GM21529 (cell line): ENCODE data around the gene CD180.
"Not testable (repeated sequence)": the region's sequence is repeated elsewhere in the genome, so short reads cannot be mapped to it uniquely, and the experiment has no call there.

Experiments
- ATAC-seq: cut with Tn5 transposase; IDR thresholded peaks from one replicate; pipeline ENCODE4 v1.9.1; 2021; ENCODE audit not compliant: unreplicated experiment

Gene CD180

GRCh38 chr5:67189931-67190330 lies 6.7 kb downstream of the CD180 start:
- ATAC-seq = no peak

GRCh38 chr5:67189079-67189354 lies 7.6 kb downstream of the CD180 start:
- no peak for ATAC-seq

- ATAC-seq = no peak
Observed at GRCh38 chr5:67188274-67189078, 8.1 kb downstream of the CD180 start.

GRCh38 chr5:67187006-67187715 lies 9.4 kb downstream of the CD180 start:
- ATAC-seq = no peak

GRCh38 chr5:67183859-67184258 lies 12.7 kb downstream of the CD180 start:
- ATAC-seq = no peak

GRCh38 chr5:67182301-67182790 lies 14.3 kb downstream of the CD180 start:
- no peak for ATAC-seq

GRCh38 chr5:67181648-67182221 lies 14.9 kb downstream of the CD180 start:
- no peak for ATAC-seq

GRCh38 chr5:67179697-67180361 lies 16.8 kb downstream of the CD180 start:
- no peak for ATAC-seq

GRCh38 chr5:67178966-67179365 lies 17.6 kb downstream of the CD180 start:
- ATAC-seq = no peak

GRCh38 chr5:67178085-67178484 lies 18.5 kb downstream of the CD180 start:
- ATAC-seq = no peak

GRCh38 chr5:67176936-67177335 lies 19.7 kb downstream of the CD180 start:
- no peak for ATAC-seq

- no peak for ATAC-seq
Observed at GRCh38 chr5:67173959-67174358, 22.6 kb downstream of the CD180 start.

- ATAC-seq = not testable (repeated sequence)
Observed at GRCh38 chr5:67173351-67173750, 23.2 kb downstream of the CD180 start.

- ATAC-seq = no peak
Observed at GRCh38 chr5:67170767-67171166, 25.8 kb downstream of the CD180 start.

- no peak for ATAC-seq
Observed at GRCh38 chr5:67168069-67168468, 28.5 kb downstream of the CD180 start.

- peak; percentile 10 for ATAC-seq
Observed at GRCh38 chr5:67166460-67167285, 29.9 kb downstream of the CD180 start.

GRCh38 chr5:67165526-67166459 lies 30.8 kb downstream of the CD180 start:
- peak; percentile 86 for ATAC-seq

- ATAC-seq = no peak
Observed at GRCh38 chr5:67164856-67165525, 31.6 kb downstream of the CD180 start.
